IMR-90 (cell line): ENCODE data around the gene PLD5. TPM values are rescaled to one million over a fixed set of nuclear protein-coding genes. Genes with fewer than 3 reads are reported as not detected.

ENCODE experiments used
- ATAC-seq: fragments of 200-7000 bp; cut with Tn5 transposase; 2 replicates; pipeline ENCODE4 v1.9.1; 2020; ENCODE audit warnings: low read depth, mild to moderate bottlenecking, moderate library complexity
- BruUV-seq: library from RNA; stranded (reverse); fragments of 400-500 nt; replicated peaks from 2 replicates; lab custom pipeline; 2021; lab: Mats Ljungman, UMichigan
- CTCF ChIA-PET: fragments of 300-600 bp; formaldehyde crosslinking; extraction: SDS; loops from one replicate; lab custom pipeline; 2021; ENCODE audit warnings: antibody characterized with exemption; lab: Yijun Ruan, JAX
- POLR2A ChIA-PET: fragments of 300-600 bp; sonication (Branson Sonifier 250); formaldehyde crosslinking; loops from one replicate; lab custom pipeline; 2022; ENCODE audit warnings: antibody characterized with exemption; ENCODE audit not compliant: unreplicated experiment; lab: Charles Lee
- DNase-seq: peaks from one replicate; pipeline ENCODE4 v3.0.0; 2013
- H2AFZ ChIP-seq: replicated peaks from 2 replicates; pipeline ENCODE3; 2013; ENCODE audit warnings: low read length, mild to moderate bottlenecking; ENCODE audit not compliant: poor library complexity
- H2AK5ac ChIP-seq: 2 replicates; pipeline ENCODE4 v1.6.1; 2013; ENCODE audit warnings: low read depth, low read length, inconsistent platforms
- H2AK9ac ChIP-seq: replicated peaks from 2 replicates; pipeline ENCODE3; 2013; ENCODE audit warnings: mild to moderate bottlenecking, low read depth, low read length, moderate library complexity; ENCODE audit not compliant: poor library complexity
- H2BK120ac ChIP-seq: 2 replicates; pipeline ENCODE4 v1.6.1; 2013; ENCODE audit warnings: low read depth, low read length, inconsistent platforms
- H2BK15ac ChIP-seq: 3 replicates; pipeline ENCODE4 v1.6.1; 2013; ENCODE audit warnings: low read depth, low read length, inconsistent platforms
- H2BK20ac ChIP-seq: 2 replicates; pipeline ENCODE4 v1.6.1; 2013; ENCODE audit warnings: low read depth, mild to moderate bottlenecking, inconsistent platforms, low read length, moderate library complexity
- H2BK5ac ChIP-seq: 2 replicates; pipeline ENCODE4 v1.6.1; 2013; ENCODE audit warnings: mild to moderate bottlenecking, low read depth, low read length, inconsistent platforms; ENCODE audit not compliant: poor library complexity, severe bottlenecking
- H3K14ac ChIP-seq: replicated peaks from 2 replicates; pipeline ENCODE4 v1.6.1; 2013; ENCODE audit warnings: low read depth, low read length, inconsistent platforms
- H3K18ac ChIP-seq: 2 replicates; pipeline ENCODE4 v1.6.1; 2013; ENCODE audit warnings: low read depth, low read length, control low read depth
- H3K23ac ChIP-seq: 2 replicates; pipeline ENCODE4 v1.6.1; 2013; ENCODE audit warnings: low read depth, low read length, inconsistent platforms
- H3K27ac ChIP-seq: 2 replicates; pipeline ENCODE4 v1.5.1; 2013; ENCODE audit warnings: mild to moderate bottlenecking, control low read depth, low read length; ENCODE audit not compliant: insufficient read depth
- H3K27me3 ChIP-seq: 2 replicates; pipeline ENCODE4 v1.6.1; 2013; ENCODE audit warnings: low read length; ENCODE audit not compliant: control insufficient read depth, insufficient read depth
- H3K36me3 ChIP-seq: 2 replicates; pipeline ENCODE4 v1.6.1; 2013; ENCODE audit warnings: low read length, mixed read lengths; ENCODE audit not compliant: control insufficient read depth, insufficient read depth
- H3K4ac ChIP-seq: 2 replicates; pipeline ENCODE4 v1.6.1; 2013; ENCODE audit warnings: low read depth, low read length, inconsistent platforms
- H3K4me1 ChIP-seq: 2 replicates; pipeline ENCODE4 v1.6.1; 2013; ENCODE audit warnings: low read length, mixed read lengths; ENCODE audit not compliant: control insufficient read depth, insufficient read depth
- H3K4me2 ChIP-seq: 2 replicates; pipeline ENCODE4 v1.6.1; 2013; ENCODE audit warnings: low read depth, mild to moderate bottlenecking, control low read depth, low read length, moderate library complexity
- H3K4me3 ChIP-seq: 2 replicates; pipeline ENCODE4 v1.5.1; 2013; ENCODE audit warnings: low read depth, mild to moderate bottlenecking, control low read depth, low read length, moderate library complexity; ENCODE audit not compliant: insufficient read depth
- H3K56ac ChIP-seq: 2 replicates; pipeline ENCODE4 v1.6.1; 2013; ENCODE audit warnings: low read length, inconsistent platforms; ENCODE audit not compliant: insufficient read depth; ENCODE audit errors: extremely low read depth
- H3K79me1 ChIP-seq, 2 experiments: 2 replicates each; pipeline ENCODE4 v1.6.1; 2013; ENCODE audit warnings: low read length in 2 of 2, inconsistent platforms in 1 of 2, low read depth in 1 of 2
- H3K9ac ChIP-seq: 2 replicates; pipeline ENCODE4 v1.6.1; 2013; ENCODE audit warnings: low read depth, low read length, control low read depth
- H3K9me1 ChIP-seq: 2 replicates; pipeline ENCODE4 v1.6.1; 2013; ENCODE audit warnings: low read length, inconsistent platforms; ENCODE audit not compliant: insufficient read depth
- H3K9me3 ChIP-seq: 2 replicates; pipeline ENCODE4 v1.6.1; 2013; ENCODE audit warnings: low read length; ENCODE audit not compliant: control insufficient read depth, insufficient read depth
- H4K20me1 ChIP-seq: 2 replicates; pipeline ENCODE4 v1.6.1; 2013; ENCODE audit warnings: low read length, inconsistent platforms; ENCODE audit not compliant: insufficient read depth
- H4K5ac ChIP-seq: 2 replicates; pipeline ENCODE4 v1.6.1; 2013; ENCODE audit warnings: mild to moderate bottlenecking, low read depth, low read length, control low read depth
- H4K8ac ChIP-seq, 2 experiments: 2 replicates each; pipeline ENCODE4 v1.6.1; 2013; ENCODE audit warnings: low read depth in 2 of 2, low read length in 2 of 2, control low read depth in 1 of 2, inconsistent platforms in 1 of 2
- H4K91ac ChIP-seq: 2 replicates; pipeline ENCODE4 v1.6.1; 2013; ENCODE audit warnings: low read depth, low read length, inconsistent platforms; ENCODE audit not compliant: insufficient read depth
- CEBPB ChIP-seq: IDR thresholded peaks from 2 replicates; pipeline ENCODE4 v1.6.1; 2012; ENCODE audit warnings: low read depth, low read length, improper control_type of control experiment
- MAFK ChIP-seq: IDR thresholded peaks from 2 replicates; pipeline ENCODE4 v1.6.1; 2012; ENCODE audit warnings: low read depth, low read length, improper control_type of control experiment
- RCOR1 ChIP-seq: IDR thresholded peaks from 2 replicates; pipeline ENCODE4 v1.6.1; 2012; ENCODE audit warnings: mild to moderate bottlenecking, low read length, improper control_type of control experiment; ENCODE audit not compliant: insufficient replicate concordance
- SMC3 ChIP-seq: fragments of 150-350 bp; IDR thresholded peaks from 2 replicates; pipeline ENCODE4 v1.6.1; 2016; ENCODE audit warnings: low read depth, mild to moderate bottlenecking, antibody characterized with exemption, low read length, moderate library complexity
- WGBS, 2 experiments: methylation state at CpG; one replicate each; pipeline versions ENCODE4 v1.1.5 to v1.1.7; 2013; ENCODE audit warnings: missing lambda C conversion rate in 2 of 2; ENCODE audit not compliant: insufficient read length in 1 of 2; ENCODE audit errors: extremely low coverage in 2 of 2; 5-methylcytosine and 5-hydroxymethylcytosine counted together
- dilution Hi-C: fragments of 300-500 bp; cut with HindIII; formaldehyde crosslinking; loops from one replicate; pipeline ENCODE4 v1.14.3; 2018; ENCODE audit warnings: low sequenced_read_pairs; ENCODE audit not compliant: unreplicated experiment
- in situ Hi-C: fragments of 300-500 bp; cut with MboI; formaldehyde crosslinking; loops from 3 replicates; pipeline ENCODE4 v1.14.3; 2019; ENCODE audit warnings: low sequenced_read_pairs, inconsistent platforms, mixed read lengths
- intact Hi-C: fragments of 100-400 bp; cut with micrococcal nuclease; formaldehyde crosslinking; loops from 2 replicates; pipeline ENCODE4 v1.10.0; 2022
- polyA plus RNA-seq, 3 experiments: library from polyadenylated mRNA; depleted of rRNA; stranded (reverse); fragments of >200 nt; gene quantifications; 2 replicates each; pipeline ENCODE4 v1.2.3, GENCODE V29; 2012; ENCODE audit warnings: low replicate concordance in 1 of 3
- total RNA-seq: library from RNA; depleted of rRNA; stranded (reverse); fragments of >200 nt; gene quantifications from 2 replicates; pipeline ENCODE4 v1.2.3, GENCODE V29; 2012
- TF ChIP-seq, protein P1 (sequence below): conservative IDR thresholded peaks from 2 replicates; pipeline ENCODE4 v1.5.1; 2012; ENCODE audit warnings: mild to moderate bottlenecking, low read depth, low read length, improper control_type of control experiment

The PLD5 gene
- total and polyA plus RNA-seq, 2 of the 4 experiments (the other 2 are of a cell fraction) = not detected

DNA sequence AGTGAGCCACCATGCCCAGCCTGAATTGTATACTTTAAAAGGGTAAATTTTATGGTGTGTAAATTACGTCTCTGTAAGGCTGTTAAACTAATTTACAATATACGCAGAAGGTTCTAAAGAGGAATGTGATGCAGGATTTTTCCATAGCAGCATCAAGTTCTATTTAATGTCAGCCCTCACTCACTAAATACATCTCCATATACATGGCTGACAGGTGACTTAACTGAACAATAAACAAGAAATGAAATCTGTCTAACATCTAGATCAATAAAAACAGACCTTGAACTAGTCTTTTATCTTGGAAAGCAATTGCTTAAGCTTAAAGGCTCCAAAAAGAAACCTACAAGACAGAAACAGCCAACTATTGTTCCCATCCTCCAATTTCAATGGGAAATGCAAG, 404.1 kb downstream of the PLD5 start:
- Histone ChIP-seq H3K4ac (no peak overlapping the region), H3K9me1 (no peaks in the 10 kb centered on the region), H2BK120ac (no peak overlapping the region), H3K4me1 (no peaks in the 10 kb centered on the region), H2AFZ (no peak overlapping the region), H3K27me3 (no peaks in the 10 kb centered on the region), H2AK5ac (no peak overlapping the region), H3K18ac (no peak overlapping the region), H4K8ac (no peak overlapping the region), H3K14ac (no peak overlapping the region), H2BK20ac (no peak overlapping the region), H2BK5ac (no peak overlapping the region), H4K5ac (no peak overlapping the region), H3K23ac (no peak overlapping the region), H4K20me1 (no peaks in the 10 kb centered on the region), H3K9ac (no peak overlapping the region), H4K91ac (no peak overlapping the region), H3K4me2 (no peak overlapping the region), H3K36me3 (no peaks in the 10 kb centered on the region), H3K4me3 (no peak overlapping the region), H3K9me3 (peaks cover 9% of the 10 kb centered on the region), H2BK15ac (no peak overlapping the region), H3K56ac (no peak overlapping the region), H2AK9ac (no peak overlapping the region), H3K27ac (no peak overlapping the region), H3K79me1 (no peaks in the 10 kb centered on the region)
- ChIA-PET CTCF (no interaction called here), POLR2A (no interaction called here)
- intact Hi-C loops = no loop called here
- in situ Hi-C loops = no loop called here
- WGBS, 2 experiments = no CpG with 5 or more reads among the region's 2 CpGs
- DNase-seq = no peak
- dilution Hi-C loops = no loop called here
- ATAC-seq = no peak
- TF ChIP-seq CEBPB (no peak), RCOR1 (no peak), MAFK (no peak), SMC3 (no peak)
- TF ChIP-seq, protein P1, sequence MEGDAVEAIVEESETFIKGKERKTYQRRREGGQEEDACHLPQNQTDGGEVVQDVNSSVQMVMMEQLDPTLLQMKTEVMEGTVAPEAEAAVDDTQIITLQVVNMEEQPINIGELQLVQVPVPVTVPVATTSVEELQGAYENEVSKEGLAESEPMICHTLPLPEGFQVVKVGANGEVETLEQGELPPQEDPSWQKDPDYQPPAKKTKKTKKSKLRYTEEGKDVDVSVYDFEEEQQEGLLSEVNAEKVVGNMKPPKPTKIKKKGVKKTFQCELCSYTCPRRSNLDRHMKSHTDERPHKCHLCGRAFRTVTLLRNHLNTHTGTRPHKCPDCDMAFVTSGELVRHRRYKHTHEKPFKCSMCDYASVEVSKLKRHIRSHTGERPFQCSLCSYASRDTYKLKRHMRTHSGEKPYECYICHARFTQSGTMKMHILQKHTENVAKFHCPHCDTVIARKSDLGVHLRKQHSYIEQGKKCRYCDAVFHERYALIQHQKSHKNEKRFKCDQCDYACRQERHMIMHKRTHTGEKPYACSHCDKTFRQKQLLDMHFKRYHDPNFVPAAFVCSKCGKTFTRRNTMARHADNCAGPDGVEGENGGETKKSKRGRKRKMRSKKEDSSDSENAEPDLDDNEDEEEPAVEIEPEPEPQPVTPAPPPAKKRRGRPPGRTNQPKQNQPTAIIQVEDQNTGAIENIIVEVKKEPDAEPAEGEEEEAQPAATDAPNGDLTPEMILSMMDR = no peak
- BruUV-seq = no TSS peak
